Trophoblast cell (in vitro differentiated cells and primary cell): ENCODE results near the gene DNAJC21. TPM values are rescaled to one million over a fixed set of nuclear protein-coding genes. Genes with fewer than 3 reads are reported as not detected.

ENCODE experiments used
- DNase-seq, 2 donors: peaks; one replicate each; pipeline ENCODE4 v3.0.0-alpha.2; 2016
- H2AFZ ChIP-seq: 2 replicates; pipeline ENCODE4 v1.6.1; 2013; ENCODE audit warnings: low read length, moderate library complexity, mild to moderate bottlenecking; ENCODE audit not compliant: insufficient read depth, poor library complexity
- H2AK5ac ChIP-seq: 2 replicates; pipeline ENCODE4 v1.6.1; 2013; ENCODE audit warnings: mild to moderate bottlenecking, low read length
- H2BK120ac ChIP-seq: 2 replicates; pipeline ENCODE4 v1.6.1; 2013; ENCODE audit warnings: low read length, mild to moderate bottlenecking, moderate library complexity; ENCODE audit not compliant: insufficient read depth, poor library complexity
- H2BK12ac ChIP-seq: 2 replicates; pipeline ENCODE4 v1.6.1; 2013; ENCODE audit warnings: mild to moderate bottlenecking, low read length, moderate library complexity
- H2BK5ac ChIP-seq: 2 replicates; pipeline ENCODE4 v1.6.1; 2013; ENCODE audit warnings: low read length, low read depth, moderate library complexity, mild to moderate bottlenecking; ENCODE audit not compliant: poor library complexity
- H3K14ac ChIP-seq: 2 replicates; pipeline ENCODE4 v1.6.1; 2013; ENCODE audit warnings: mild to moderate bottlenecking, low read length
- H3K18ac ChIP-seq: 2 replicates; pipeline ENCODE4 v1.6.1; 2013; ENCODE audit warnings: mild to moderate bottlenecking, low read length
- H3K23ac ChIP-seq: 2 replicates; pipeline ENCODE4 v1.6.1; 2013; ENCODE audit warnings: low read length
- H3K27ac ChIP-seq: 2 replicates; pipeline ENCODE4 v1.5.1; 2013; ENCODE audit warnings: low read depth, mild to moderate bottlenecking, inconsistent platforms, low read length, moderate library complexity
- H3K27me3 ChIP-seq: 2 replicates; pipeline ENCODE4 v1.6.1; 2013; ENCODE audit warnings: inconsistent platforms, mild to moderate bottlenecking, low read length, moderate library complexity; ENCODE audit not compliant: insufficient read depth
- H3K36me3 ChIP-seq, 2 experiments: 1 replicate in 1 of 2; 2 replicates in 1 of 2; pipeline ENCODE4 v1.6.1; 2013; ENCODE audit warnings: low read length in 2 of 2, mild to moderate bottlenecking in 2 of 2, moderate library complexity in 1 of 2; ENCODE audit not compliant: insufficient read depth in 2 of 2, control insufficient read depth in 1 of 2
- H3K4ac ChIP-seq: 2 replicates; pipeline ENCODE4 v1.6.1; 2013; ENCODE audit warnings: low read depth, mild to moderate bottlenecking, low read length, moderate library complexity
- H3K4me1 ChIP-seq, 2 experiments: 1 replicate in 1 of 2; 2 replicates in 1 of 2; pipeline ENCODE4 v1.6.1; 2013; ENCODE audit warnings: low read length in 2 of 2, mild to moderate bottlenecking in 2 of 2, moderate library complexity in 1 of 2; ENCODE audit not compliant: insufficient read depth in 2 of 2, control insufficient read depth in 1 of 2
- H3K4me2 ChIP-seq: 2 replicates; pipeline ENCODE4 v1.6.1; 2013; ENCODE audit warnings: inconsistent platforms, mild to moderate bottlenecking, low read length, moderate library complexity
- H3K4me3 ChIP-seq: 2 replicates; pipeline ENCODE4 v1.5.1; 2013; ENCODE audit warnings: mild to moderate bottlenecking, low read depth, low read length, inconsistent platforms
- H3K79me1 ChIP-seq: one replicate; pipeline ENCODE4 v1.6.1; 2013; ENCODE audit warnings: low read length
- H3K79me2 ChIP-seq: 2 replicates; pipeline ENCODE4 v1.6.1; 2013; ENCODE audit warnings: low read length, mild to moderate bottlenecking; ENCODE audit not compliant: control insufficient read depth, insufficient read depth, poor library complexity
- H3K9ac ChIP-seq: 2 replicates; pipeline ENCODE4 v1.6.1; 2013; ENCODE audit warnings: mild to moderate bottlenecking, low read length
- H3K9me3 ChIP-seq: 2 replicates; pipeline ENCODE4 v1.6.1; 2013; ENCODE audit warnings: low read depth, mild to moderate bottlenecking, control low read depth, inconsistent platforms, low read length; ENCODE audit not compliant: insufficient read depth
- H4K12ac ChIP-seq: 2 replicates; pipeline ENCODE4 v1.6.1; 2013; ENCODE audit warnings: low read depth, mild to moderate bottlenecking, low read length, moderate library complexity
- H4K8ac ChIP-seq: 2 replicates; pipeline ENCODE4 v1.6.1; 2013; ENCODE audit warnings: low read depth, mild to moderate bottlenecking, low read length, moderate library complexity
- H4K91ac ChIP-seq: one replicate; pipeline ENCODE4 v1.6.1; 2013; ENCODE audit warnings: low read depth, mild to moderate bottlenecking, low read length, moderate library complexity
- WGBS: extraction: QIAGEN DNeasy Blood & Tissue Kit; methylation state at CpG from one replicate; pipeline ENCODE4 v1.1.7; 2013; ENCODE audit warnings: missing lambda C conversion rate; ENCODE audit not compliant: insufficient read length, insufficient coverage; ENCODE audit errors: extremely low coverage; 5-methylcytosine and 5-hydroxymethylcytosine counted together
- polyA plus RNA-seq: library from polyadenylated mRNA; stranded (reverse); fragments of 200-250 nt; gene quantifications from 2 replicates; pipeline ENCODE4 v1.2.3, GENCODE V29; 2013

The DNAJC21 gene
- 49.8 and 50.4 TPM in 2 replicates for polyA plus RNA-seq

DNA sequence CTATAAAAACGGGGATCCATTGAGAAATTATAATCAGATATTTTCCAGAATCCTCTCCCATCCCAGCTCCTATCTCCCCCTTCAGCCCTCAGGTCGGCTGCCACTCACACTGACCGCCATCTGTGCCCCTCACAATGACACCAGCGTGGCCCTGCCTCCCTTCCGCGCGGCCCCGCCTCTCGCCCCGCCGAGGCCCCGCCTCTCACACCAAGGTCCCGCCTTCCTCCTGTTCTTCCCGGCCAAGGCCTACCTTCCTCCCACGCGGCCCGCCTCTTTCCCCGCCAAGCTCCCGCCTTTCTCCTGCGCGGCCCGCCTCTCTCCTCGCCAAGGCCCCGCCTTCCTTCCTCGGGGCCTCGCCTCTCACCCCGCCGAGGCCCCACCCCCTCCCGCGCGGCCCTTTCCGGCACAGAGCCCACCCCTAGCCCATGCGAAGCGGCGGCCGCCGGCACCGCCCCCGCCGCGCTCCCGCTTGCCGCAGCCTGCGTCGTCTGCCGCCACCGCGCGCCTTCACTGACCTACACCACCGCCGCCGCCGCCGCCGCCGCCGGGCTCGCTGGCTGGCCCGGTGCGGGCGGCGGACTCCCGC lies at the start of gene DNAJC21:
Gene DNAJC21 (plus strand): TSS at position 426 of the 586 bp plus-strand sequence. CDS start 261 bp downstream, outside the sequence.
- H2AFZ ChIP-seq, result peak within 1 kb of the TSS; percentile 95
- H2BK12ac ChIP-seq, result peak within 1 kb of the TSS; percentile 83
- peak within 1 kb of the TSS; percentile 98 for H3K14ac ChIP-seq
- H4K8ac ChIP-seq, result peak within 1 kb of the TSS; percentile 98
- DNase-seq, result peak; percentile 98
- peak within 1 kb of the TSS; percentile 99 for H3K27ac ChIP-seq
- H4K91ac ChIP-seq, result peak within 1 kb of the TSS; percentile 92
- H4K12ac ChIP-seq, result peak within 1 kb of the TSS; percentile 97
- peaks cover 10% of the 10 kb centered on the region for H3K79me2 ChIP-seq
- H3K4ac ChIP-seq, result peak within 1 kb of the TSS; percentile 92
- H3K18ac ChIP-seq, result peak within 1 kb of the TSS; percentile 99
- H3K9me3 ChIP-seq, result no peaks in the 10 kb centered on the region
- H3K36me3 ChIP-seq, result peaks cover 3 to 16% of the 10 kb centered on the region in 2 experiments
- no peaks in the 10 kb centered on the region for H3K27me3 ChIP-seq
- peak within 1 kb of the TSS; percentile 98 for H2BK5ac ChIP-seq
- peak within 1 kb of the TSS; percentile 80 for H3K4me2 ChIP-seq
- WGBS, result no CpG with 5 or more reads among the region's 63 CpGs
- H2BK120ac ChIP-seq, result peak within 1 kb of the TSS; percentile 96
- H2AK5ac ChIP-seq, result peak within 1 kb of the TSS; percentile 90
- peak within 1 kb of the TSS; percentile 66 for H3K9ac ChIP-seq
- H3K4me3 ChIP-seq, result peak within 1 kb of the TSS; percentile 84
- H3K4me1 ChIP-seq, result peaks cover 3 to 5% of the 10 kb centered on the region in 2 experiments
- no peak within 1 kb of the TSS for H3K23ac ChIP-seq
- H3K79me1 ChIP-seq, result peaks cover 5% of the 10 kb centered on the region

GRCh38 chr5:34881246-34881645 lies 48.1 kb upstream of the DNAJC21 start:
- no peak overlapping the region for H4K8ac ChIP-seq

GRCh38 chr5:34886392-34887119 lies 42.8 kb upstream of the DNAJC21 start:
- Histone ChIP-seq H3K27ac (no peak overlapping the region), H3K36me3 (no peaks in the 10 kb centered on the region), H3K4me3 (no peak overlapping the region), H2AFZ (no peak overlapping the region), H3K23ac (no peak overlapping the region), H2AK5ac (no peak overlapping the region), H4K91ac (no peak overlapping the region), H3K79me2 (no peaks in the 10 kb centered on the region), H3K9me3 (no peaks in the 10 kb centered on the region), H3K4me1 (no peaks in the 10 kb centered on the region), H2BK5ac (no peak overlapping the region), H3K79me1 (no peaks in the 10 kb centered on the region), H3K4me2 (no peak overlapping the region), H3K14ac (no peak overlapping the region), H4K8ac (no peak overlapping the region), H2BK12ac (no peak overlapping the region), H4K12ac (no peak overlapping the region), H2BK120ac (no peak overlapping the region), H3K27me3 (no peaks in the 10 kb centered on the region), H3K9ac (no peak overlapping the region), H3K4ac (no peak overlapping the region), H3K18ac (no peak overlapping the region)
- no CpG with 5 or more reads among the region's 3 CpGs for WGBS
- no peak for DNase-seq

More at GRCh38 chr5:34881246-34881645, 48.1 kb upstream of the DNAJC21 start:
- no peak overlapping the region for H2BK120ac ChIP-seq
- H4K12ac ChIP-seq, result no peak overlapping the region
- H2BK12ac ChIP-seq, result no peak overlapping the region
- no peaks in the 10 kb centered on the region for H3K9me3 ChIP-seq
- H3K4me1 ChIP-seq, result no peaks in the 10 kb centered on the region
- no peak overlapping the region for H2AFZ ChIP-seq
- H3K4me3 ChIP-seq, result no peak overlapping the region
- H4K91ac ChIP-seq, result no peak overlapping the region
- H2BK5ac ChIP-seq, result no peak overlapping the region
- no peaks in the 10 kb centered on the region for H3K79me1 ChIP-seq
- H3K18ac ChIP-seq, result no peak overlapping the region
- H3K27me3 ChIP-seq, result no peaks in the 10 kb centered on the region
- no peak overlapping the region for H3K9ac ChIP-seq
- DNase-seq, result no peak
- H3K4ac ChIP-seq, result no peak overlapping the region
- H3K36me3 ChIP-seq, result no peaks in the 10 kb centered on the region
- no peak overlapping the region for H3K23ac ChIP-seq
- no peaks in the 10 kb centered on the region for H3K79me2 ChIP-seq
- no peak overlapping the region for H3K14ac ChIP-seq
- no peak overlapping the region for H3K27ac ChIP-seq
- no peak overlapping the region for H2AK5ac ChIP-seq
- no peak overlapping the region for H3K4me2 ChIP-seq

DNA sequence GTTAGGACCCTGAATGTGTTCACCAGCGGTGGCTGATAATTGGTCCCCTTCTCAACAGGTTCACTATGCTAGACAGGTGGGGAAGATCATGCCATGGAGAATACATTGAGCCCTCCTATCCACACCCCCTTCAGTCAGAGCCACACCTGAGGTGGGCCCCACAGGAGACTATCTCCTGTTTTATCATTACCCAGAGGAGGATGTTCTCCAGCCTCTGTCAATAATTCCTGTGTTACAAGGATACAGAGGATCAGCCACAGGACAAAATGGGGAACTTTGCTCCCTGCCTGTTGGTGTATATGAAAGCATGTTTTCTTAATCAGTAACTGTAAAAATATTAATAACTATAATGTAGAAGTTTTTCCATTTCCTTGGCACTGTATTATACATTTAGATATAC lies 40.0 kb upstream of the DNAJC21 start:
- Histone ChIP-seq H3K9ac (no peak overlapping the region), H3K4me2 (no peak overlapping the region), H2BK5ac (no peak overlapping the region), H3K18ac (no peak overlapping the region), H2AK5ac (no peak overlapping the region), H3K23ac (no peak overlapping the region), H2BK120ac (no peak overlapping the region), H4K91ac (no peak overlapping the region), H3K4ac (no peak overlapping the region), H3K14ac (no peak overlapping the region), H3K36me3 (no peaks in the 10 kb centered on the region), H3K79me2 (no peaks in the 10 kb centered on the region), H3K4me3 (no peak overlapping the region), H2BK12ac (no peak overlapping the region), H3K4me1 (no peaks in the 10 kb centered on the region), H3K27me3 (no peaks in the 10 kb centered on the region), H3K27ac (no peak overlapping the region), H4K8ac (no peak overlapping the region), H4K12ac (no peak overlapping the region), H3K9me3 (no peaks in the 10 kb centered on the region), H3K79me1 (no peaks in the 10 kb centered on the region), H2AFZ (no peak overlapping the region)
- DNase-seq, result no peak
- WGBS, result no CpG with 5 or more reads among the region's 1 CpG
